Activated naive CD8-positive, alpha-beta T cell (primary cell): Measurements from ENCODE around the gene MMAA.
"Not testable (repeated sequence)": the region's sequence is repeated elsewhere in the genome, so short reads cannot be mapped to it uniquely, and the experiment has no call there.

Experiments used
- H3K27ac Mint-ChIP-seq: one replicate; pipeline ENCODE4 v1.8.0; 2021; ENCODE audit warnings: mixed read lengths
- H3K27me3 Mint-ChIP-seq: one replicate; pipeline ENCODE4 v1.8.0; 2021; ENCODE audit warnings: mixed read lengths
- H3K36me3 Mint-ChIP-seq: one replicate; pipeline ENCODE4 v1.8.0; 2021; ENCODE audit warnings: mixed read lengths
- H3K4me1 Mint-ChIP-seq: one replicate; pipeline ENCODE4 v1.8.0; 2021; ENCODE audit warnings: low read depth, mixed read lengths
- H3K4me3 Mint-ChIP-seq: one replicate; pipeline ENCODE4 v1.8.0; 2021; ENCODE audit warnings: mild to moderate bottlenecking, mixed read lengths
- H3K9me3 Mint-ChIP-seq: one replicate; pipeline ENCODE4 v1.8.0; 2021; ENCODE audit warnings: low read depth, mixed read lengths

The MMAA gene

DNA sequence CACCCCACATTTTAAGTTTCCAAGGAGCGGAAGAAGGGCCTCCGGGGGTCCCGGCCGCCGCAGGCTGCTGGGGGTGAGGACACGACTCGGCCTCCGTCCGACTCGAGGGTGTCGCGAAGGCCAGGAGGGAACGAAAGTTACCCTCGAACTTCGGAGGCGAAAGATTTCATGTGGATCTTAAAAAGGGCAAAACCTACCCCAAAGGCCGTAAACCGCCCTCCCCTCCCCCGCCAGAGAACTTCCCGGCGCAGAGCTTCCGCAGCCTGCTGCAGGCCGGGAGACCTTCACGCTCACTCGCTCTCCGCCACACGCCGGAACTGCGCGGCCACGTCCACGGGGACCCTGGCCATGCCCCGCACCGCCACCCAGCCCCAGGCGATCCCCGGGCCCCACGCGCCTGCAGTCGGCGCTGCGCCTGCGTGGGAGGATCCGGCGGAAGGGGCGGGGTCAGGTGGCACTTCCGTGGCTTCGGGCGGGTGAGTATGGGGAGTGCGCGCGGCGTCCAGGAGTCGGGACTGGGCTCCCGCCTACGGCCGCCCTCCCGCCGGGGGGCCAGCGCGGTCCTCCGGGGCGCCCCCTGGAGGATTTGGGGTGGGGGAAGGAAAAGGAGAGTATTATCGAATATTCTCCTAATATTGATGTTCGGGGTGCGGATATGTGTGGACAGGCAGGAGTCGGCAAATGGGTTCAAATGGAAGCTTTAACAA, at the start of gene MMAA:
Gene MMAA, plus strand, starts transcription at position 454 of the 707 bp plus-strand sequence. CDS start 19,755 bp downstream, outside the sequence.
- H3K4me3 Mint-ChIP-seq = peak within 1 kb of the TSS; percentile 98
- no peaks in the 10 kb centered on the region for H3K27me3 Mint-ChIP-seq
- H3K27ac Mint-ChIP-seq = peak within 1 kb of the TSS; percentile 99
- no peaks in the 10 kb centered on the region for H3K9me3 Mint-ChIP-seq
- H3K4me1 Mint-ChIP-seq = peaks cover 43% of the 10 kb centered on the region
- peaks cover 6% of the 10 kb centered on the region for H3K36me3 Mint-ChIP-seq

DNA sequence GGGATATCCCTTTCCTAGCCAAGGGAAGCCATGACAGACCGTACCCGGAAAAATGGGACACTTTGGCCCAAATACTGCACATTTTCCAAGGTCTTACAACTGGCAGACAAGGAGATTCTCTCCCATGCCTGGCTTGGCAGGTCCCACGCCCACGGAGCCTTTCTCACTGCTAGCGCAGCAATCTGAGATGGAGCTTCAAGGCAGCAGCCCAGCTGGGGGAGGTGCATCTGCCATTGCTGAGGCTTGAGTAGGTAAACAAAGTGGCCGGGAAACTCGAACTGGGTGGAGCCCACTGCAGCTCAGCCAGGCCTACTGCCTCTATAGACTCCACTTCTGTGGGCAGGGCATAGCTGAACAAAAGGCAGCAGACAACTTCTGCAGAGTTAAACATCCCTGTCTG, 44.6 kb upstream of the MMAA start:
- H3K9me3 Mint-ChIP-seq, H3K36me3 Mint-ChIP-seq, H3K27ac Mint-ChIP-seq, H3K27me3 Mint-ChIP-seq, H3K4me3 Mint-ChIP-seq, H3K4me1 Mint-ChIP-seq: not testable (repeated sequence)

DNA sequence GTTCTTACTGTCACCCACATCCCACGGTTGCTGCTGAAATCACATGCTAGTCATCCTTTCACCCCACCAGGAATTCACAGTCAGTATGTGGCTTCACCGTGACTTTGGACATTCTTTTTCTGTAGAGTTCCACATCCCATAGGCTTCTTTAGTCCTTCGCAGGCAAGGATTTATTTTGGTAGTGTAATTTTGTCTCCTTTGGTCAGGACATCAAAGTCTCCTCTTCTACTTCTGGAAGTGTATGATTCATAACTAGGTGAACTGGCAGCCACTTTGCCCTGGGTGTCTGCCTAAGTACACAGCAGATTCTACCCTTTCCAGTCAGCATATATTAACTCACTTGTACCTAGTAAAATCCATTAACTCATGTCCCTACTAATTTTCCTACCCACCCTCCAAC, 38.3 kb upstream of the MMAA start:
- Mint-ChIP-seq H3K4me3 (no peak overlapping the region), H3K36me3 (no peaks in the 10 kb centered on the region), H3K27me3 (peaks cover 13% of the 10 kb centered on the region), H3K9me3 (no peaks in the 10 kb centered on the region), H3K27ac (no peak overlapping the region), H3K4me1 (no peaks in the 10 kb centered on the region)

DNA sequence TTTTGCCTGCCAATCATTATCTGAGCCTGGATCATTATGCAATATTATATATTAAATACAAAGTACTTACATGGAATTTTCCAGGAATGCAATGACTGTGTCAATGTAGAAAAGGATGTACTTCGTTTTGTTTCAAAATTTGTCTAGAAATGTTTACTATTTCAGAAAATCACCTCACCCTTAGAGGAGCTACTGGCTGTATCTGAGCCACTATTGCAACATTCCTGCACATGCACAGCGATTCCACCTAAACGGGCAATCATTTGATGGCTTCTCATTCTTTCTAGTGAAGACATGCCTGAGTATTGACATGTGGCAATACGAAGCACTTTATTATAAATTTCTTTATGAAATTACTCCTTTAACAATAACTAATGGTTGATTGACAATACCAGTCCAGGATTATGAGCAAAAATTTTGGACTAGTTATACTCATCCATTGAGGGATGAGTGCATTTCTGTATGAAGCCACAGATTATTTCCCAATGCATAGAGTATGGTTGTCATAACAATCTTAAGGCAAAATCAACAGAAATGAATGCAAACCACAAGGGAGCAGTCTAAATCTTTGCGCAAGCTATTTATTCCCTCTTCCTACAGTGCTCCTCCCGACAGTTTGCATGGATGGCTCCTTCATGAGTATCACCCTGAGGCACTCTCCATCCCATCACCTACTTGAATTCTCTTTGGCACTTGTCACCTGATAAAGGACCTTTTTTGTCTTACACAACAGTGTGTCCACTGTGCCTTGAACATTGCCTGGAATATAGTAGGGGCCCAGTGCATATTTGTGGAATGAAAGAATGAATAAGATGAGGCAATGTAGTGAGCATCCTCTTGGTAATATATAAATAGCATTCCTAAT, 35.8 kb upstream of the MMAA start:
- no peaks in the 10 kb centered on the region for H3K4me1 Mint-ChIP-seq
- H3K9me3 Mint-ChIP-seq = no peaks in the 10 kb centered on the region
- no peak overlapping the region for H3K27ac Mint-ChIP-seq
- no peak overlapping the region for H3K4me3 Mint-ChIP-seq
- peaks cover 13% of the 10 kb centered on the region for H3K27me3 Mint-ChIP-seq
- no peaks in the 10 kb centered on the region for H3K36me3 Mint-ChIP-seq

DNA sequence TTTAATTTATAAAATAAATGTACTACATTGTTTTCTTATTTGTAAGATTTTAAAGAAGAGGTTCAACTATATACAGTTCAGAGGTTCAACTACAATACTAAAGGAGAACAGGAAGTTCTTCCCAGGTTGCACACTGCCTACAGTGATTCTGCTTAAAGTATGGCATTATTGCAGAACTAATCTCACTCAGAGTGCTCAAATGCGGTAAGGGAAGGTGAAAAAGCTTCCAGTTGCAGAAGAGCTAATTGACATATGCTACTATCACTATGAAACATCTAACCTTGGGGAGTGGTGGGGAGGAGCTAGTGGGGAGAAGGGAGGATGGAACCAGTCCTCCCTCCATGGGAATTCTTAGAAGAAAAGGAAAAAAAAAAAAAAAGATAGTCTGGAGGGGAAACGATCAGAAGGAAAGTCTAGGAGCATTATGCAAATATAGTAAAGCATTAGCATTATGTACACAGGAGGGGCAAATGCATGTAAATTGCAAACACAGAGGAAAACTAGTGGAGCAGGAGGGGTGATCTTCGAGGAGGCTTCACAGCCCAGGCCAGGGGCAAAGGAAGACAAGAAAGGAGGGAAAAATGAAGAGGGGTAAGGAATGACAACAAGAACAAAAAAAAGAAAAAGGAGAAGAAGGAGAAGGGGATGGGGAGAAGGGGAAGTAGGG, 32.0 kb upstream of the MMAA start:
- no peaks in the 10 kb centered on the region for H3K9me3 Mint-ChIP-seq
- no peak overlapping the region for H3K4me3 Mint-ChIP-seq
- H3K27ac Mint-ChIP-seq = no peak overlapping the region
- H3K27me3 Mint-ChIP-seq = peaks cover 10% of the 10 kb centered on the region
- no peaks in the 10 kb centered on the region for H3K4me1 Mint-ChIP-seq
- no peaks in the 10 kb centered on the region for H3K36me3 Mint-ChIP-seq

DNA sequence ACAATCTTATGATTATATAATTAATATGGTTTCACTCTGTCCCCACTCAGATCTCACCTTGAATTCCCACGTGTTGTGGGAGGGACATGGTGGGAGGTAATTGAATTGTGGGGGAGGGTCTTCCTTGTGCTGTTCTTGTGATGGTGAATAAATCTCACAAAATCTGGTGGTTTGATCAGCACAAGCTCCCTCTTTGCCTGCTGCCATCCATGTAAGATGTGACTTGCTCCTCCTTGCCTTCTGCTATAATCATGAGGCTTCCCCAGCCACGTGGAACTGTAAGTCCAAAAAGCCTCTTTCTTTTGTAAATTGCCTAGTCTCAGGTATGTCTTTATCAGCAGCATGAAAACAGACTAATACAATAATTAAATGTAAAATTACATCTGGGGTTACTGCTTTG, 29.8 kb upstream of the MMAA start:
- not testable (repeated sequence) for H3K27me3 Mint-ChIP-seq

DNA sequence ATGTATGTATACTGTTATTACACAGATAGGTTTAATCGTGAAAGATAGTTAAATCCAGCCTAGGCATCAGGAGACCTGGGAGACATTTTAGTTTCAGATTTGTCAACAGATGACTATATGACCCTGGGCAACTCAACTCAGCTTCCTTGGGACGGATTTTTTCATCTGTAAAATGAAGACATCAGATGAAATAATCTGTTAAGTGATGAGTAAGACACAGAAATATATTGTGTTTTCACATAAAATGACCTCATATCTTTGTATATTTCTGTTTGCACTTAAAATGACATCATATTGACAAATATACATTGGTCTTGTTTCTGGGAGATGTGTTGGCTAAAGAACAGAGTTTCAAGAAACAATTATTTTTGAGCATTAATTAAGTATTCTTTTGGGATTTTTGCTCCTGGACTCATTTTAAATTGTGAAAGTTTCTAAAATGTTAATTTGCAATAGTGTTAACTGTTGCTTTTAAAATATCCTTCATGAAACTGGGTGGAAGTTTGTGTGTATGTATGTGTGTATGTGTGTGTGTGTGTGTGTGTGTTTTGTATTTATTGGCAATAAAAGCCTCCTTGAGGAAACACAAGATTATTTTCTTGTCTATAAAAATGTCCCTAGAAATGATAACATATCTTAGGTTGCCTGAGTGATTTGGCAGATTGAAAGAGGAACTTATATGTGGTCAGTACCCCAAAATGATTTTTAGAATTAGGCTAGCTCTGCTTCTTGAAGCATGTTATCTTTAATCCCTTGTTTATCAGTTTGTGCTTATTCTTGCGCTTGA, 29.1 kb upstream of the MMAA start:
- Mint-ChIP-seq H3K4me3 (no peak overlapping the region), H3K36me3 (no peaks in the 10 kb centered on the region), H3K27me3 (peaks cover 10% of the 10 kb centered on the region), H3K4me1 (no peaks in the 10 kb centered on the region), H3K9me3 (no peaks in the 10 kb centered on the region), H3K27ac (no peak overlapping the region)

More for the DNA sequence above, 29.8 kb upstream of the MMAA start:
- H3K36me3 Mint-ChIP-seq, H3K4me3 Mint-ChIP-seq, H3K27ac Mint-ChIP-seq, H3K9me3 Mint-ChIP-seq, H3K4me1 Mint-ChIP-seq: not testable (repeated sequence)

DNA sequence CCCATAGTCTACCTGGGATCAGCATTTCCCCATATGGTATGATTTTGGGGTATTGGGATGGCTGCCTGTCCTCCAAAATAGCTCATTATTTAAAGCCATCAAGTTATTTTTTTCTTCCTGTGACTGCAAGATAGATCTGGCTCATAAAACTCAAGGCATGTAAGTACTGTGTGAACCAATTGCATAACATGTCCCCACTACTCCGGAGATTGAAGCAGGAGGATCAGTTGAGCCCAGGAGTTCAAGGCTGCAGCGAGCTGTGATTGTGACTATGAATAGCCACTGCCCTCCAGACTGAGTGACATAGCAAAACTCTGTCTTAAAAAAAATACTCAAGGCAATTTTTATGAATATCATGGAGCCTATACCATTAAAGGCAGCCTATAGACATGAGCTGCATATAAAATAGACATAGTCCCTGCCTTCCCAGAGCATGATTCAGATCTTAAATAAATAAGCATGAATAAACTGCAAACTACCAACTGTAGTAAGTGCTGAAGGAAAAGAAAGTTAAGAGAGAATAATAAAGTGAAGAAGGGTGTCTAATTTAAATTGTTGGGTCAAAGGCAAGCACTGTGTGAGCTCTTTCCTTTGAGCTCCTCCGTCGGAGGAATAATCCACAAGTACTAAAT, 16.9 kb upstream of the MMAA start:
- H3K9me3 Mint-ChIP-seq = peaks cover 12% of the 10 kb centered on the region

DNA sequence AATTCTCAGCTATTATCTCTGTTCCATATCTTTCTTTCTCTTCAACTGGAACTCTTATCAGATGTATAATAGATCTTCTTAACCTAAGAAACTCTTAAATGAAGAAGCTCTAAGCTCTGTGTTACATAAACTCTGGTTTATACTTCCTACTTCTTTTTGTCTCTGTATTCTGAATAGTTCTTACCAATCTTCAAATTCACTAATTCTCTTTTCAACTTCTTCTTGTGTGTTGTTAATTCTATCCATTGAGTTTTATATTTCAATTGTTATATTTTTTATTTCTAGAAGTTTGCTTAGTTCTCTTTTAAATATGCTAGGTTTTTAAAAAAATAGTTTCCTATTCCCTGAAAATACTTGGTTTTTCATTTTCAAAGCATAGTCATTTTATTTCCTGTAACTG, 13.2 kb upstream of the MMAA start:
- Mint-ChIP-seq H3K27ac (no peak overlapping the region), H3K9me3 (peaks cover 12% of the 10 kb centered on the region), H3K27me3 (peaks cover 4% of the 10 kb centered on the region), H3K4me3 (no peak overlapping the region), H3K4me1 (peaks cover 3% of the 10 kb centered on the region), H3K36me3 (peaks cover 6% of the 10 kb centered on the region)

More for the DNA sequence above, 16.9 kb upstream of the MMAA start:
- Mint-ChIP-seq H3K4me3 (no peak overlapping the region), H3K36me3 (peaks cover 6% of the 10 kb centered on the region), H3K27me3 (peaks cover 11% of the 10 kb centered on the region), H3K4me1 (no peaks in the 10 kb centered on the region), H3K27ac (no peak overlapping the region)

DNA sequence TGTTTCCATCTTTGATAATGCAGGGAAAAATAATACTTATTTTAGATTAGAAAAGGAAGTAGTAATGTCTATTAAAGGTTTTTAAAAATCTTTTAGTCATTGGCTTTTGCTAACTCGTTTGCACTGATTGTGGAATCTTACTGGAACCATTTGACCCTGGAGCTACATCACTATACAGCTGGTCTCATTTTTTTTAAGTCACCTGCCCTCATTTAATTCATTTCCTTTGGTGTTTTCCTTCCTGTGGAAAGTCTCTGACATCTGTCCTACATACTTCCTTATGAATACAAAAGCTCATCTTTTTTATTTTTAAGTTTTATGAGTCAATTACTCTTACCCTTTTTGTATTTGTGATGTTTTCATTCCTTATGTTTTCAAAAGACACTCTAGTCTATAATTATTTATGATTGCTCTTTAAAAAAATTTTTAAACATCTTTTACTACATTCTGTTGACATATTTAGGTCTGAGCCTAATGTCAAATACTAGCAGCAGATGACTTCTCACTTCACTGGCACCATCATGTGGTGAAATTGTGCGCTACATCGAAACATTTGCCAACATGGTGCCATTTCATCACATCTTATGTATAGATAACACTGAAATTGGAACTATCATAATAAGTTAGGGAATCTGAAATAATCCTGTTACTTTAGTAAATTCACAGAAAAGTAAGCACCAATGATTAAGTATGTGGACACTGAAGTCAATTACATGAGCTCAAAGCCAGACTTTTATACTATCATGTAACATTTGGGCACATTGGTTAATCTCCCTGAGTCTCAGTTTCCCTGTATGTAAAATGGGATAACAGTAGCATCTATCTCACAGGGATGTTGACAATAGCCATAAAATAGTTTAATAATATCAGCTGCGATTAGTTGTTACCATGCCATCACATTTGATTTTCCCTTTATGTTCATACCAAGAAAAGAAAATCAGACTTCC, 9.4 kb upstream of the MMAA start:
- Mint-ChIP-seq H3K4me3 (no peak overlapping the region), H3K27me3 (no peaks in the 10 kb centered on the region), H3K4me1 (peaks cover 11% of the 10 kb centered on the region), H3K9me3 (peaks cover 12% of the 10 kb centered on the region), H3K27ac (no peak overlapping the region), H3K36me3 (peaks cover 6% of the 10 kb centered on the region)

DNA sequence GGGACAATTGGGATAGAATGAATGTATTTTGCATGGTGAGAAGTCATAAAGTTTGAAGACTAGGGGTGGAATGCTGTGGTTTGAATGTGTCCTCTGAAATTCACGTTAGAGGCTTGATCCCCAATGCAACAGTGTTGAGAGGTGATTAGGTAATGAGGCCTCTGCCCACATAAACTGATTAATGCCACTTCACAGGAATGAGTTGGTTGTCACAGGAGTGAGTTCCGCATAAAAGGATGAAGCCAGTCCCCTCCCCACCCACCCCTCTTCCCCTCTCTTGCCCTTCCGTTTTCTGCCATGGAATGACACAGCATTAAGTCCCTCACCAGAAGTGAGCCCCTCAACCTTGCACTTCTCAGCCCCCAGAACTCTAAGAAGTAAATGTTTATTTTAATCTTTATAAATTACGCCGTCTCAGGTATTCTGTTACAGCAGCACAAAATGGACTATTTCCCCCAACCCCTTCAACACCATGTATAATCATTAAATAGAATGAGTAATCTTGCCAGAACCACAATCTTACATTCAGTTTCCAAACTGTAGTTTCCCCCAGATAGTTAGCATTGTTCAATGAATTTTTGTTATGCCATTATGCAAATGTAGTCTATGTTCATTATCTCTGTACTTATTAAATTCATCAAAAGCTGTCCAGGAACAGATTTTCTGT, 5.5 kb upstream of the MMAA start:
- no peak overlapping the region for H3K27ac Mint-ChIP-seq
- no peak overlapping the region for H3K4me3 Mint-ChIP-seq
- no peaks in the 10 kb centered on the region for H3K9me3 Mint-ChIP-seq
- H3K36me3 Mint-ChIP-seq = no peaks in the 10 kb centered on the region
- no peaks in the 10 kb centered on the region for H3K27me3 Mint-ChIP-seq
- peaks cover 26% of the 10 kb centered on the region for H3K4me1 Mint-ChIP-seq

DNA sequence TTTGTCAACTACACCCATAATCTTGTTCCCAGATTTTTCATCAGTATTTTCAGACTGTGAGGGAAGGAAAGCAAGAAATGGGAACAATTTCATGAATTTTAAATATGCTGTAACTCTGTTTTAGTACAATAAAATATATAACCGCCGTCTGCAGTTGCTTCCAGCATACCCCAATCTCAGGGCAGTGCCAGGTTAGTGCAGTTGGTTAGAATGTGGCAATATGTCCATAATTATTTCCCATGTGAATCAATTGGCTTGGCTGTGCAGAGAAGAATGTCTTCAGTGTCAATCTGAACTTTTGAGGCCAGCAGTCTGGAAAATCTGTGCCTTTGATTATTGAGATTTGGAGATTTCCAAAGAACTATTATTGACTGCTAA, 5.0 kb upstream of the MMAA start:
- Mint-ChIP-seq H3K27me3 (no peaks in the 10 kb centered on the region), H3K4me3 (no peak overlapping the region), H3K4me1 (peaks cover 26% of the 10 kb centered on the region), H3K27ac (no peak overlapping the region), H3K36me3 (no peaks in the 10 kb centered on the region), H3K9me3 (no peaks in the 10 kb centered on the region)
